Upper lobe of left lung (tissue), 4 donors: ENCODE results near the gene TGM4.

ENCODE experiments used
- CTCF ChIP-seq, 6 experiments: fragments of 450-650 bp in 4 of 6; fragments of 200-600 bp in 2 of 6; sonication (generic) in 2 of 6; IDR thresholded peaks; one replicate each; pipeline ENCODE4 v1.5.1; 2016 to 2019; ENCODE audit warnings: antibody characterized with exemption in 6 of 6
- POLR2AphosphoS5 ChIP-seq, 2 donors: sonication (generic); formaldehyde crosslinking; IDR thresholded peaks; one replicate each; pipeline ENCODE4 v1.5.1; 2017; ENCODE audit warnings: antibody characterized with exemption in 2 of 2

- TF ChIP-seq CTCF (IDR thresholded peaks at IDR 0.05) (no peak), POLR2AphosphoS5 (IDR thresholded peaks at IDR 0.05) (no peak)
Observed at GRCh38 chr3:44960387-44961026, 86.1 kb downstream of the TGM4 start.
